OCI-LY7 (cell line): ENCODE data around the gene SORCS1.

ENCODE experiments used
- CTCF ChIP-seq: fragments of 200-600 bp; sonication (generic); conservative IDR thresholded peaks from 2 replicates; pipeline ENCODE4 v1.5.1; 2014; ENCODE audit warnings: mild to moderate bottlenecking, antibody characterized with exemption, low read length, moderate library complexity, mixed read lengths
- EZH2phosphoT487 ChIP-seq: fragments of 200-600 bp; sonication (generic); IDR thresholded peaks from 2 replicates; pipeline ENCODE4 v1.6.1; 2018; ENCODE audit warnings: low read depth, borderline replicate concordance, mild to moderate bottlenecking, mixed run types, antibody characterized with exemption, low read length, moderate library complexity, mixed read lengths

GRCh38 chr10:106696239-106696638, 468.3 kb downstream of the SORCS1 start:
- TF ChIP-seq CTCF (no peak), EZH2phosphoT487 (no peak)
